ENCODE data around the gene CCNQ.

GRCh38 chrX:153627675-153628111 lies 28.8 kb upstream of the CCNQ start:
- no peak for TF ChIP-seq SNAI2 (CRISPR knock-in tag; IDR thresholded peaks at IDR 0.05)
- TF ChIP-seq ZFP30 (CRISPR knock-in tag; IDR thresholded peaks at IDR 0.05): no peak
- TF ChIP-seq BACH2 (CRISPR knock-in tag; IDR thresholded peaks at IDR 0.05; ENCODE audit: borderline replicate concordance): no peak
- no peak for TF ChIP-seq ARNTL (CRISPR knock-in tag; IDR thresholded peaks at IDR 0.05; ENCODE audit: borderline replicate concordance, low read depth)
- no peak for TF ChIP-seq ZNF8 (CRISPR knock-in tag; IDR thresholded peaks at IDR 0.05)
- no peak for TF ChIP-seq TSHZ2 (CRISPR knock-in tag; IDR thresholded peaks at IDR 0.05)
- TF ChIP-seq, protein P1, sequence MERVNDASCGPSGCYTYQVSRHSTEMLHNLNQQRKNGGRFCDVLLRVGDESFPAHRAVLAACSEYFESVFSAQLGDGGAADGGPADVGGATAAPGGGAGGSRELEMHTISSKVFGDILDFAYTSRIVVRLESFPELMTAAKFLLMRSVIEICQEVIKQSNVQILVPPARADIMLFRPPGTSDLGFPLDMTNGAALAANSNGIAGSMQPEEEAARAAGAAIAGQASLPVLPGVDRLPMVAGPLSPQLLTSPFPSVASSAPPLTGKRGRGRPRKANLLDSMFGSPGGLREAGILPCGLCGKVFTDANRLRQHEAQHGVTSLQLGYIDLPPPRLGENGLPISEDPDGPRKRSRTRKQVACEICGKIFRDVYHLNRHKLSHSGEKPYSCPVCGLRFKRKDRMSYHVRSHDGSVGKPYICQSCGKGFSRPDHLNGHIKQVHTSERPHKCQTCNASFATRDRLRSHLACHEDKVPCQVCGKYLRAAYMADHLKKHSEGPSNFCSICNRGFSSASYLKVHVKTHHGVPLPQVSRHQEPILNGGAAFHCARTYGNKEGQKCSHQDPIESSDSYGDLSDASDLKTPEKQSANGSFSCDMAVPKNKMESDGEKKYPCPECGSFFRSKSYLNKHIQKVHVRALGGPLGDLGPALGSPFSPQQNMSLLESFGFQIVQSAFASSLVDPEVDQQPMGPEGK (CRISPR knock-in tag; IDR thresholded peaks at IDR 0.05; ENCODE audit: borderline replicate concordance): no peak
- no peak for TF ChIP-seq RARB (CRISPR knock-in tag; IDR thresholded peaks at IDR 0.05)
